Esophagus muscularis mucosa (tissue), 4 donors: ENCODE results near the gene FTO. TPM values are rescaled to one million over a fixed set of nuclear protein-coding genes. Genes with fewer than 3 reads are reported as not detected.

Source experiments
- DNase-seq: peaks from one replicate; pipeline ENCODE4 v3.0.0-alpha.2; 2017; ENCODE audit errors: extremely low spot score
- H3K27ac ChIP-seq, 4 donors: fragments of 200-600 bp; sonication (generic); replicated peaks in 1 of 4; 1 replicate in 3 of 4; 2 replicates in 1 of 4; pipeline ENCODE4 v1.5.1; 2016 to 2019; ENCODE audit warnings: mild to moderate bottlenecking in 1 of 4
- H3K27me3 ChIP-seq, 4 donors: fragments of 200-600 bp; sonication (generic); one replicate each; pipeline versions ENCODE4 v1.5.1 to v1.6.0; 2016 to 2019
- H3K36me3 ChIP-seq, 4 donors: fragments of 200-600 bp; sonication (generic); one replicate each; pipeline ENCODE4 v1.5.1; 2016 to 2019
- H3K4me1 ChIP-seq, 4 donors: fragments of 200-600 bp; sonication (generic); one replicate each; pipeline ENCODE4 v1.5.1; 2016 to 2019
- H3K4me3 ChIP-seq, 4 donors: fragments of 200-600 bp; sonication (generic); 1 replicate in 2 of 4; 2 replicates in 2 of 4; pipeline ENCODE4 v1.5.1; 2016 to 2019; ENCODE audit warnings: mild to moderate bottlenecking in 4 of 4, moderate library complexity in 1 of 4
- H3K9me3 ChIP-seq, 4 donors: fragments of 200-600 bp; sonication (generic); 1 replicate in 3 of 4; 2 replicates in 1 of 4; pipeline ENCODE4 v1.5.1; 2016 to 2019
- EP300 ChIP-seq: sonication (generic); formaldehyde crosslinking; IDR thresholded peaks from one replicate; pipeline ENCODE4 v1.6.1; 2017; ENCODE audit warnings: antibody characterized with exemption
- POLR2A ChIP-seq: fragments of 450-650 bp; IDR thresholded peaks from one replicate; pipeline ENCODE4 v1.6.1; 2017; ENCODE audit warnings: antibody characterized with exemption, moderate library complexity, mild to moderate bottlenecking, low read depth
- POLR2AphosphoS5 ChIP-seq, 2 donors: sonication (generic); formaldehyde crosslinking; IDR thresholded peaks; one replicate each; pipeline ENCODE4 v1.6.1; 2017; ENCODE audit warnings: antibody characterized with exemption in 2 of 2
- WGBS: methylation state at CpG from one replicate; pipeline ENCODE4 v1.1.5; 2018; 5-methylcytosine and 5-hydroxymethylcytosine counted together
- intact Hi-C: fragments of 100-400 bp; cut with DNase I; formaldehyde crosslinking; loops from one replicate; pipeline ENCODE4 v1.15.1; 2023
- total RNA-seq, 4 donors: library from RNA; depleted of rRNA; stranded (reverse); fragments of >200 nt; gene quantifications; one replicate each; pipeline versions ENCODE4 v1.1.0 to v1.2.1, GENCODE V29; 2016
- TF ChIP-seq, protein P1 (sequence below), 3 experiments: fragments of 200-600 bp in 2 of 3; fragments of 450-650 bp in 1 of 3; sonication (generic) in 2 of 3; IDR thresholded peaks; one replicate each; pipeline ENCODE4 v1.5.1; 2017 to 2019; ENCODE audit warnings: antibody characterized with exemption in 3 of 3, mild to moderate bottlenecking in 2 of 3, moderate library complexity in 1 of 3

FTO gene
- total RNA-seq, 4 donors from 2014 or later, result 101 to 121 (median 112) TPM

- intact Hi-C loops, result no loop called here
- Histone ChIP-seq H3K4me1 (peaks cover 0 to 18% (median 9%) of the 10 kb centered on the region in 4 donors), H3K27me3 (peaks cover 0 to 41% (median 2%) of the 10 kb centered on the region in 4 donors), H3K27ac (no peak overlapping the region), H3K36me3 (no peaks in the 10 kb centered on the region), H3K4me3 (no peak overlapping the region), H3K9me3 (no peaks in the 10 kb centered on the region)
- DNase-seq, result no peak
- WGBS, result 87% methylated on average over 9 of the region's 9 CpGs
- TF ChIP-seq, protein P1, sequence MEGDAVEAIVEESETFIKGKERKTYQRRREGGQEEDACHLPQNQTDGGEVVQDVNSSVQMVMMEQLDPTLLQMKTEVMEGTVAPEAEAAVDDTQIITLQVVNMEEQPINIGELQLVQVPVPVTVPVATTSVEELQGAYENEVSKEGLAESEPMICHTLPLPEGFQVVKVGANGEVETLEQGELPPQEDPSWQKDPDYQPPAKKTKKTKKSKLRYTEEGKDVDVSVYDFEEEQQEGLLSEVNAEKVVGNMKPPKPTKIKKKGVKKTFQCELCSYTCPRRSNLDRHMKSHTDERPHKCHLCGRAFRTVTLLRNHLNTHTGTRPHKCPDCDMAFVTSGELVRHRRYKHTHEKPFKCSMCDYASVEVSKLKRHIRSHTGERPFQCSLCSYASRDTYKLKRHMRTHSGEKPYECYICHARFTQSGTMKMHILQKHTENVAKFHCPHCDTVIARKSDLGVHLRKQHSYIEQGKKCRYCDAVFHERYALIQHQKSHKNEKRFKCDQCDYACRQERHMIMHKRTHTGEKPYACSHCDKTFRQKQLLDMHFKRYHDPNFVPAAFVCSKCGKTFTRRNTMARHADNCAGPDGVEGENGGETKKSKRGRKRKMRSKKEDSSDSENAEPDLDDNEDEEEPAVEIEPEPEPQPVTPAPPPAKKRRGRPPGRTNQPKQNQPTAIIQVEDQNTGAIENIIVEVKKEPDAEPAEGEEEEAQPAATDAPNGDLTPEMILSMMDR (IDR thresholded peaks at IDR 0.05), result no peak
- TF ChIP-seq POLR2AphosphoS5 (IDR thresholded peaks at IDR 0.05) (no peak), POLR2A (no peak), EP300 (no peak)
Observed at GRCh38 chr16:54175169-54175551, 471.2 kb downstream of the FTO start.

GRCh38 chr16:54175552-54176375 lies 471.8 kb downstream of the FTO start:
- Histone ChIP-seq H3K4me1 (peaks cover 0 to 18% (median 9%) of the 10 kb centered on the region in 4 donors), H3K9me3 (no peaks in the 10 kb centered on the region), H3K27ac (no peak overlapping the region), H3K27me3 (peaks cover 0 to 41% (median 2%) of the 10 kb centered on the region in 4 donors), H3K4me3 (peak overlapping the region in 1 of 4 donors; percentile 12), H3K36me3 (no peaks in the 10 kb centered on the region)
- no peak for DNase-seq
- TF ChIP-seq, protein P1 (IDR thresholded peaks at IDR 0.05), result no peak
- TF ChIP-seq POLR2AphosphoS5 (IDR thresholded peaks at IDR 0.05) (no peak), POLR2A (no peak), EP300 (no peak)
- 84% methylated on average over 19 of the region's 19 CpGs for WGBS
- intact Hi-C loops, result no loop called here

DNA sequence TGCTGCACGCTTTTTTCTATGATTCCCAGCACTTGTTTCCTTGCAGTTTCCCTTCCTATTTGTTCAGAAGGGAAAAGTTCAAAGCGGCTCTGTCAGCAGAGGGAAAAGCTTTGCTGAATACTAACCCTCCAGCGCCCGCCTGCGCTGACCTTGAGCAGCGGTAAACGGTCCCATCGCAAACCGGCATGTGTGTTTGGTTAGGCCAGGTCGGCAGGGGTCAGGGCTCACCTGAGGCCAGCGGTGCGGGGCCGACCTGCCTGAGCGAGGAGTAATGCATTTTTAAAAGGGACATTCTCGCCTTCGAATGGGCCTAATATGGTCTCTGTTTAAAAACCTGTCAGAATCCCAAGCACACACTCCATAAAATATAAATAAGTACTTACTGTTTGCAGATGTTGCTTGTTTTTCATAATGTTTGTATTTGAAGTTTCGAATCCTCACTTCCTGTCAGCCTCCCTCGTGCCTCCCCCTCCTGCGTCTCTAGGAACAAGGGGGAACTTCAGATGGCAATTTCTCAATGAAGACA lies 472.5 kb downstream of the FTO start:
- no peak for DNase-seq
- Histone ChIP-seq H3K27me3 (peaks cover 0 to 37% (median 2%) of the 10 kb centered on the region in 4 donors), H3K4me3 (no peak overlapping the region), H3K36me3 (no peaks in the 10 kb centered on the region), H3K4me1 (peaks cover 0 to 18% (median 9%) of the 10 kb centered on the region in 4 donors), H3K9me3 (no peaks in the 10 kb centered on the region), H3K27ac (no peak overlapping the region)
- TF ChIP-seq POLR2AphosphoS5 (IDR thresholded peaks at IDR 0.05) (peak in 1 of 2 donors; percentile 11), POLR2A (no peak)
- intact Hi-C loops, result no loop called here
- 36% methylated on average over 19 of the region's 19 CpGs for WGBS

- no peak for DNase-seq
- peaks cover 0 to 37% (median 2%) of the 10 kb centered on the region in 4 donors for H3K27me3 ChIP-seq
- intact Hi-C loops, result no loop called here
- H3K9me3 ChIP-seq, result no peaks in the 10 kb centered on the region
- no peak overlapping the region for H3K4me3 ChIP-seq
- WGBS, result 93% methylated on average over 26 of the region's 26 CpGs
- H3K4me1 ChIP-seq, result peaks cover 0 to 18% (median 9%) of the 10 kb centered on the region in 4 donors
- no peaks in the 10 kb centered on the region for H3K36me3 ChIP-seq
- no peak overlapping the region for H3K27ac ChIP-seq
- TF ChIP-seq POLR2A, result no peak
- TF ChIP-seq, protein P1 (IDR thresholded peaks at IDR 0.05), result no peak
- no peak for TF ChIP-seq POLR2AphosphoS5 (IDR thresholded peaks at IDR 0.05)
- TF ChIP-seq EP300, result no peak
Observed at GRCh38 chr16:54177052-54177861, 473.3 kb downstream of the FTO start.
